Measurements from ENCODE around the gene PCSK5.

The PCSK5 gene

DNA sequence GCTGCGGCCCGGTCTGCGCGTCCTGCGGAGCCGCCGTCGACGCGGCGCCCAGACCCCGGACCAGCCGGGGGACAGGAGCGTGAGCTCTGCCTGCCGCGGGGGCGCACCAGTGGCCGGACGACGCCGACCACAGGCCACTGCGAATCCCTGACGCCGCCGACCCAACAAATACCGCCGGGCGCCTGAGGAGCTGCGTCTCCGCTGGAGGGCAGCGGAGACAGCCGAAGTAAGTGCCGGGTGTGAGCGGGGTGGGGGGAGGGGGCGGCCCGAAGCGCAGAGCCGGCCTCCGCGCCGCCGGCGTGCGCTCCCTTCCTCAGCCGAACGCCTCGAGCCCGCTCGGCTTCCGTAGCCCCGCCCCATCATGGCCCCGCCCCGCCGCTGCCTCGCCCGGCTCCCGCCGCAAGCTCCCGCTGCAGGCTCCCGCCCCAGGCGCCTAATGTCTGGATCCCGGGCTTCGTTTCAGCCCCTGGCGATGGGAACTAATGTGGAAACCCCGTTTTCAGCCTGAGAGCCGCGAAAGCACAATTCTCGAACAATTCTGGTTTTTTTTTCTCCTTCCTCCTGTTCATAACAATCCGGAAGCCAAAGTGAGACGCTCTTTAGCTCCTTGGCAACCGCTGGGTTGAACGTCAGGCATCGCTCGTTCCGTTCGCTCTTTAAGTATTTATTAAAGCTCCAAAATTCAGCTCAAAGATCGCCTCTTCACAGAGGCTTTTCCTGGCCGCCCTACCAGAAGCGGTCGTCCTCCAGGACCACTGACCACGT, 503.9 kb downstream of the PCSK5 start, which contains the start of gene RFK:
Gene RFK, minus strand, starts transcription at position 232 of the 765 bp plus-strand sequence. CDS start 255 bp downstream, outside the sequence.
- Mint-ChIP-seq H3K27ac (peak within 1 kb of the TSS; percentile 98), H3K4me1 (ENCODE audit: low read depth) (peaks cover 39% of the 10 kb centered on the region), H3K36me3 (ENCODE audit: low read depth) (peaks cover 28% of the 10 kb centered on the region), H3K9me3 (no peaks in the 10 kb centered on the region), H3K27me3 (no peaks in the 10 kb centered on the region), H3K4me3 (peak within 1 kb of the TSS; percentile 94)

DNA sequence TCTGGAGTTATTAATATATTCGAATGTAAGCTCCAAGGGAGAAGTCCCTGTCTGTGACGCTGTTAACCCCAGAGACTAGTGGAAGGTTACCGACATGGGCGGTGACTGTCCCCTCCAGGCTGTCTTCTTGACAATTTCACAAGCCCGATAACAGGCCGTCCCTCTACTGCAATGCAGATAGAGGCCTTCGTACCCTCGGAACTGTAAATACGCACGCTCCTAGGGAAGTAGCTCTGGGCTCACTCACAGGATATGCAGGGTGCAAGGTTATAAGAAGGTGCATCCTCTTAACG, 504.4 kb downstream of the PCSK5 start:
- H3K27me3 Mint-ChIP-seq = no peaks in the 10 kb centered on the region
- no peaks in the 10 kb centered on the region for H3K9me3 Mint-ChIP-seq
- peak overlapping the region; percentile 98 for H3K27ac Mint-ChIP-seq
- peaks cover 25% of the 10 kb centered on the region for H3K36me3 Mint-ChIP-seq (ENCODE audit: low read depth)
- H3K4me1 Mint-ChIP-seq (ENCODE audit: low read depth) = peaks cover 36% of the 10 kb centered on the region
- peak overlapping the region; percentile 94 for H3K4me3 Mint-ChIP-seq

DNA sequence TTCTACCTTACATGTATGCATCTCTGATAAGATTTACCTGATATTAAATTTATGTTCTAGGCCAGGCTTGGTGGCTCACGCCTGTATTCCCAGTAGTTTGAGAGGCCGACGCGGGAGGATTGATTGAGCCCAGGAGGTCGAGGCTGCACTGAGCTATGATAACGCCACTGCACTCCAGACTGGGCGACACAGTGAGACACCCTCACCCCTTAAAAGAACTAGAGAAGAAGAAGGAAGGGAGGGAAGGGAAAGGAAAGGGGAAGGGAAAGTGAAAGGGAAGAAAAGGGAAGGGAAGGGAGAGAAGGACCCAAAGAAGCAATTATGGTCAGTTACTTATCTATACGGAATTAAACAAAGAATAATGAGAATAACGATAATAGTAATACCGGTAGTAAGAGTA, 504.9 kb downstream of the PCSK5 start:
- no peaks in the 10 kb centered on the region for H3K27me3 Mint-ChIP-seq
- peaks cover 39% of the 10 kb centered on the region for H3K4me1 Mint-ChIP-seq (ENCODE audit: low read depth)
- peak overlapping the region; percentile 33 for H3K4me3 Mint-ChIP-seq
- H3K9me3 Mint-ChIP-seq = no peaks in the 10 kb centered on the region
- H3K36me3 Mint-ChIP-seq (ENCODE audit: low read depth) = peaks cover 23% of the 10 kb centered on the region
- peak overlapping the region; percentile 38 for H3K27ac Mint-ChIP-seq

DNA sequence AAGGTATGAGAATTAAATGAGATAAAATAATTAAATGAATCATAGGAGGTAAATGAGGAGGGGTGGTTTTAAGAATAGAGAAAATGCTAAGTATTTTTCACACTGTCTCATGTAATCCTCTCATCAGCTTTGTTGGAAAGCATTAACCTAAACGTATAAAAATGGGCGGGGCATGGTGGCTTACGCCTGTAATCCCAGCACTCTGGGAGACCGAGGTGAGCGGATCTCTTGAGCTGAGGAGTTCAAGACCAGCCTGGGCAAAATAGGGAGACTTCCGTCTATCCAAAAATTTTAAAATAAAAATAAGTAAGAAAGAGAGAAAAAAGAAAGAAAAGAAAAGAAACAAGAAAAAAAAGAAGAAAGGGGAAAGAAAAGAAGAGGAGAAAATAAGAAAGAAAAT, 505.7 kb downstream of the PCSK5 start:
- Mint-ChIP-seq H3K27ac (no peak overlapping the region), H3K36me3 (ENCODE audit: low read depth) (peaks cover 15% of the 10 kb centered on the region), H3K4me3 (no peak overlapping the region), H3K27me3 (no peaks in the 10 kb centered on the region), H3K9me3 (no peaks in the 10 kb centered on the region), H3K4me1 (ENCODE audit: low read depth) (peaks cover 36% of the 10 kb centered on the region)

DNA sequence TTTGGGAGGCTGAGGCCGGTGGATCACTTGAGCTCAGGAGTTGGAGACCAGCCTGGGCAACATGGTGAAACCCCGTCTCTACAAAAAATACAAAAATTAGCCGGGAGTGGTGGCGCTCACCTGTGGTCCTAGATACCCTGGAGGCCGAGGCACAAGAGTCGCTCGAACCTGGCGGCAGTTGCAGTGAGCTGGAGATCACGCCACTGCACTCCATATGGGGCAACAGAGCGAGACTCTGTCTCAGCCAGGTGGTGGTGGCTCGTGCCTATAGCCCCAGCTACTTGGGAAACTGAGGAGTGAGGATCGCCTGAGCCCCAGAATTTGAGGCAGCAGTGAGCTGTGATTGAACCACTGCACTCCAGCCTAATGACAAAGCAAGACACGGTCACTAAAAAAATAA, 506.1 kb downstream of the PCSK5 start:
- no peaks in the 10 kb centered on the region for H3K9me3 Mint-ChIP-seq
- H3K36me3 Mint-ChIP-seq (ENCODE audit: low read depth) = peaks cover 15% of the 10 kb centered on the region
- H3K27ac Mint-ChIP-seq = no peak overlapping the region
- H3K27me3 Mint-ChIP-seq = no peaks in the 10 kb centered on the region
- H3K4me1 Mint-ChIP-seq (ENCODE audit: low read depth) = peaks cover 34% of the 10 kb centered on the region
- no peak overlapping the region for H3K4me3 Mint-ChIP-seq

DNA sequence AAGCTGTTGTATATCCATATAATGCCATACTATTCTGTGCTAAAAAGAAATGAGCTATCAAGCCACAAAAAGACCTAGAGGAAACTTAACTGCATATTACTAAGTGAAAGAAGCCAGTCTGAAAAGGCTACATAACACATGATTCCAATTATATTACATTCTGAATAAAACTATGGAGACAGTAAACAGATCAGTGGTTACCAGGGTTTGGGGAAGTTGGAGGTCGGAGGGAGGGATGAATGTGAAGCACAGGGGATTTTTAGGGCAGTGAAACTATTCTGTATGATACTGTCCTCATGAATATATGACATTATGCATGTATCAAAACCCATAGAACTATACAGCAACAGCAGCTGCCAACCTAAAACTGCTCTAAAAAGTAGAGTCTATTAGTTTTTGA, 509.4 kb downstream of the PCSK5 start:
- H3K4me1 Mint-ChIP-seq (ENCODE audit: low read depth) = peaks cover 35% of the 10 kb centered on the region
- no peak overlapping the region for H3K4me3 Mint-ChIP-seq
- H3K27me3 Mint-ChIP-seq = no peaks in the 10 kb centered on the region
- H3K9me3 Mint-ChIP-seq = no peaks in the 10 kb centered on the region
- H3K36me3 Mint-ChIP-seq (ENCODE audit: low read depth) = no peaks in the 10 kb centered on the region
- H3K27ac Mint-ChIP-seq = no peak overlapping the region

DNA sequence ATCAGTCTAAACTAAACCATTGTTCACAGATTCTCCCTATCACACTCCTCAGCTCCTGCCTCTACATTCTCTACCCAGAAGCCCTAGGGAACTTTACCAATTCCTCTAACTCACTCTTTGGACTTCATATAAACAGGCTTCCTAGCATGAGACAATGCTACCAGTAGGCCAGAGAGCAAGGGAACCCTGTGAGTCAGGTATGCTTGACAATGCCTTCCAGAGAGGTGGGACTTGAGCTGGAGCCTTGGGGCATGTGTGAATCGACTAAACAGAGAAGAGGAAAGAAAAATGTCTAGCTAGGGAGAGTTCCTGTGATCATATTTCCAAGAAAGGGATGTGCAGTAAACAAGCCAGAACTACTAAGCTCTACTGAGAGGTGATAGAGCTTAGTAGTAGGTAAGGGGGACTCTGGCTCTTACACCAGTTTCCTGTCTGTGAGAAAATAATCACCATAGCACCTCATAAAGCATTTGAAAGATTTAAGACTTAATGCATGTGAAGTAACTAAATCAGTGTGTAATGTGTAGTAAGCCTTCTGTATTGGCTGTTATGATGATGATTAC, 510.1 kb downstream of the PCSK5 start:
- Mint-ChIP-seq H3K4me3 (no peak overlapping the region), H3K4me1 (ENCODE audit: low read depth) (peaks cover 28% of the 10 kb centered on the region), H3K36me3 (ENCODE audit: low read depth) (no peaks in the 10 kb centered on the region), H3K27me3 (no peaks in the 10 kb centered on the region), H3K9me3 (no peaks in the 10 kb centered on the region), H3K27ac (no peak overlapping the region)

DNA sequence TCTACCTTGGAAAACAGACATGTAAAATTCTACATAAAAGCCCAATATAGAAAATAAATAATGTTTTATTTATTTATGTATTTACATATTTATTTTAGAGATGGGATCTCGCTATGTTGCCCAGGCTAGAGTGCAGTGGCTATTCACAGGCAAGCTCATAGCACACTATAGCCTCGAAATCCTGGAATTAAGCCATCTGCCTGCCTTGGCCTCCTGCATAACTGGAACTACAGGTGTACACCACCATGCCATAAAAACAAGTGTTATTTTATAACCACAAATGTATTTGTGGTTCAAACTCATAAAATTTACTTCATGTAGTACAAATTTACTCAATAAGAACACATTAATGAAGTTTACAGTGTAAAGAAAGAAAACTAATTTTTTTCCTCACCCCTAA, 510.7 kb downstream of the PCSK5 start:
- no peak overlapping the region for H3K27ac Mint-ChIP-seq
- H3K4me3 Mint-ChIP-seq = no peak overlapping the region
- H3K4me1 Mint-ChIP-seq (ENCODE audit: low read depth) = peaks cover 25% of the 10 kb centered on the region
- no peaks in the 10 kb centered on the region for H3K27me3 Mint-ChIP-seq
- no peaks in the 10 kb centered on the region for H3K36me3 Mint-ChIP-seq (ENCODE audit: low read depth)
- no peaks in the 10 kb centered on the region for H3K9me3 Mint-ChIP-seq

DNA sequence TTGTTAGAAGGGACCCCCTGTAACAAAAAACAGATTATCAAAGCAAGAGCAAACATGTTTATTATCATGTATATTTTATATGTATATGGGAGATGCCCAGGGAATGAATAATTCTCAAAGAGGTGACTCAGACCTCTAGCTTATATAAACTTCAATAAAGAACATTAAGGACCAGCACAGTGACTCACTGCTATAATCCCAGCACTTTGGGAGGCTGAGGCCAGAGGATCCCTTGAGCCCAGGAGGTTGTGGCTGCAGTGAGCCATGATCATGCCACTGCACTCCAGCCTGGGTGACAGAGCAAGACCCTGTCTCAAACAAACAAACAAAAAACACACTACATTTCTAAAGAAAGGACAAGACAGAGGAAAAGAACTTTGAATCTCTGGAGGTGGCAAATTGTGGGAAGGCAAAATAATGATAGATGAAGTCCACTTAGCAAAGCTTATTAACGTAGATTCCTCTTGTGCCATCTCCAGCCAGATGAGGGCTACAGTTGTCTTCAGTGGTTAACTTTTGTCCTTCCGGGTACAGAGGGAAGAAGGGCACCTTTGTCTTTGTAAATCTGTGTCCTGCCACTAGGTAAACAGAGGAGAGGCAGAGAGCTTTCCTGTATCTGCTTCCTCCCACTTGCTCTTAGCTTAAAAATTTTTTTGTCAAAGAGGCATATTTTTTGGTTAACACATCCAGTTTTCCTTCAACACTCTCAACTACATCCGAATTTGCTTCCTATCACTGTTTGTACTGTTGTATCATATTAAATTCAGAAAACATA, 511.3 kb downstream of the PCSK5 start:
- Mint-ChIP-seq H3K36me3 (ENCODE audit: low read depth) (no peaks in the 10 kb centered on the region), H3K9me3 (no peaks in the 10 kb centered on the region), H3K27ac (no peak overlapping the region), H3K4me1 (ENCODE audit: low read depth) (peaks cover 25% of the 10 kb centered on the region), H3K4me3 (no peak overlapping the region), H3K27me3 (no peaks in the 10 kb centered on the region)

DNA sequence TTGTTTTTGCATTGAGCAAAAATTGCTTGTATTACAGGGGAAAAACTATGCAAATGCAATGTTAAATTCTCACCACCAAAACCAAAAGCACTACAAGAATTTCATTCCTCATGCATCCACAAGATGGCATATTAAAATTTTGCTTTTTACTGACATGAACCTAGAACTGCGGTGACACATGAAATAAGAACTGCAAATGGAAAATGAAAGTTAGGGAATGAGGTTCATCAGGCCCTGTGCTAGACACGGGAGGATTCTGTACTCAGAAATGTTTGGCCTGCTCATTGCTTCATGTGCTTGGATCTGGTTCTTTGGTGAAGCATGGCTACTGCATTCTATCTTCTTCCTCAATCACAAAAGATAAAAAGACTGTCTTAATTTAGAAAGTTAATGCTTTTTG, 512.9 kb downstream of the PCSK5 start:
- peaks cover 3% of the 10 kb centered on the region for H3K27me3 Mint-ChIP-seq
- H3K4me3 Mint-ChIP-seq = peak overlapping the region; percentile 24
- peaks cover 25% of the 10 kb centered on the region for H3K4me1 Mint-ChIP-seq (ENCODE audit: low read depth)
- no peaks in the 10 kb centered on the region for H3K36me3 Mint-ChIP-seq (ENCODE audit: low read depth)
- H3K27ac Mint-ChIP-seq = peak overlapping the region; percentile 79
- no peaks in the 10 kb centered on the region for H3K9me3 Mint-ChIP-seq

DNA sequence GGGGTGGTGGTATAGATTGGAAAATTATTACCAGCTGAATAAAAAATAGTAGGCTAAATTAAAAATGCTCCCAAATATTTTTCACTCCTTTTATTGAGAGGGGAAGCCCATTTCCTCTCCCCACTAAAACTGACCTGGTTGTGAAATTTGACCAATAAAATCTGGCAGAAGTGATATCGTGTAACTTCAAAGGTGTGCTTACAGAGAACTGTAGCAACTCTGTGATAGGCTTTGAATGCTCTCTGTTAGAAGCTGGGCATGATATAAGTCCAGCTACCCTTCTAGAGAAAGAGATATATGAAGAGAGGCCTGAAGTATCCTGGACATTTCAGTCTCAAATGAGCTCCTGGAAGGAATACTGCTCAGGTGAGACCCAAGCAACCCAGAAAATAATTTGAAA, 513.9 kb downstream of the PCSK5 start:
- Mint-ChIP-seq H3K4me1 (ENCODE audit: low read depth) (peaks cover 25% of the 10 kb centered on the region), H3K9me3 (no peaks in the 10 kb centered on the region), H3K4me3 (no peak overlapping the region), H3K27me3 (peaks cover 3% of the 10 kb centered on the region), H3K36me3 (ENCODE audit: low read depth) (no peaks in the 10 kb centered on the region), H3K27ac (no peak overlapping the region)

DNA sequence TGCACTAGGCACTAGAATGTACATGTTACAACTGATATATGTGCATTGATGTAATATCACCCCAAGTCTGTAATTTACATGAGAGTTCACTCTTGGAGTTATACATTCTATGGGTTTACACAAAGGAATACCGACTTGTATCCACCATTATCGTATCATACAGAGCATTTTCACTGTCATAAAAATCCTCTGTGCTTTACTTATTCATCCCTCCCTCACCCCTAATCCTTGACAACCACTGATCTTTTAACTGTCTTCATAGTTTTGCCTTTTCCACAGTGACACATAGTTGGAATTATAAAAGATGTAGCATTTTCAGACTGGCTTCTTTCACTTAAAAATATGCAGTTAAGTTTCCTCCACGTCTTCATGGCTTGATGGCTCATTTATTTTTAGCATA, 514.9 kb downstream of the PCSK5 start:
- Mint-ChIP-seq H3K4me1 (ENCODE audit: low read depth) (peaks cover 22% of the 10 kb centered on the region), H3K27ac (no peak overlapping the region), H3K4me3 (no peak overlapping the region), H3K36me3 (ENCODE audit: low read depth) (no peaks in the 10 kb centered on the region), H3K27me3 (peaks cover 3% of the 10 kb centered on the region), H3K9me3 (no peaks in the 10 kb centered on the region)

DNA sequence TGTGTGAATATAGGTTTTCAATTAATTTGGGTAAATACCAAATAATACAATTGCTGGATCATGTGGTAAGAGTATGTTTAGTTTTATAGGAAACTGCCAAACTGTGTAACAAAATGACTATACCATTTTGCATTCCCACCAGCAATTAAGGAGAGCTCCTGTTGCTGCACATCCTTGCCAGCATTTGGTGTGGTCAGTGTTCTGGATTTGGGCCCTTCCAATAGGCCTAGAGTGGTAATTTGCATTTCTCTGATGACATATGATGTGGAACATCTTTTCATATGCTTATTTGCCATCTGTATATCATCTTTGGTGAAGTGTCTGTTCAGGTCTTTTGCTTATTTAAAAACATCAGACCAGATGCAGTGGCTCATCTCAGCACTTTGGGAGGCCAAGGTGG, 515.4 kb downstream of the PCSK5 start:
- H3K9me3 Mint-ChIP-seq = no peaks in the 10 kb centered on the region
- peaks cover 3% of the 10 kb centered on the region for H3K27me3 Mint-ChIP-seq
- no peak overlapping the region for H3K27ac Mint-ChIP-seq
- H3K36me3 Mint-ChIP-seq (ENCODE audit: low read depth) = no peaks in the 10 kb centered on the region
- no peak overlapping the region for H3K4me3 Mint-ChIP-seq
- H3K4me1 Mint-ChIP-seq (ENCODE audit: low read depth) = peaks cover 18% of the 10 kb centered on the region

Measured in stimulated activated naive CD8-positive, alpha-beta T cell treated with anti-CD3 and anti-CD28 coated beads, Interleukin-15, Interleukin-2, amounts not matched to agents 100 ng/mL and 50 ng/mL, for 24 hours (primary cell).